Measurements from ENCODE around the gene KIF26A. TPM values are rescaled to one million over a fixed set of nuclear protein-coding genes. Genes with fewer than 3 reads are reported as not detected.

Gene KIF26A
- polyA plus RNA-seq, 1 donor from 2014 or later: 11.2 TPM

- Histone ChIP-seq H3K4me3 (ENCODE audit: low read length) (no peak overlapping the region), H3K27me3 (ENCODE audit: insufficient read depth, low read depth, low read length) (no peaks in the 10 kb centered on the region), H3F3A (ENCODE audit: insufficient read depth, low read length, poor library complexity, severe bottlenecking) (no peaks in the 10 kb centered on the region), H2AFZ (ENCODE audit: low read depth, low read length) (no peak overlapping the region), H4K20me1 (ENCODE audit: insufficient read depth) (no peaks in the 10 kb centered on the region), H3K9me2 (ENCODE audit: insufficient read depth, low read length) (no peaks in the 10 kb centered on the region), H3K79me2 (replicated peaks; ENCODE audit: insufficient read depth, low read length) (peaks cover 5% of the 10 kb centered on the region), H3K9ac (ENCODE audit: low read length) (no peak overlapping the region), H3K27ac (ENCODE audit: low read length) (no peak overlapping the region), H3K9me3 (ENCODE audit: low read length) (no peaks in the 10 kb centered on the region), H3K4me2 (ENCODE audit: low read length) (no peak overlapping the region), H3K36me3 (ENCODE audit: insufficient read depth, low read length) (no peaks in the 10 kb centered on the region)
- TF ChIP-seq REST (IDR thresholded peaks at IDR 0.05; ENCODE audit: borderline replicate concordance) (no peak), SMC3 (conservative IDR thresholded peaks at IDR 0.05; ENCODE audit: poor library complexity) (no peak), POLR2AphosphoS5 (IDR thresholded peaks at IDR 0.05) (no peak), EZH2 (IDR thresholded peaks at IDR 0.05; ENCODE audit: borderline replicate concordance, insufficient read depth, low read length, poor library complexity, severe bottlenecking) (no peak), MXI1 (conservative IDR thresholded peaks at IDR 0.05; ENCODE audit: poor library complexity, severe bottlenecking) (no peak), TAF1 (IDR thresholded peaks at IDR 0.05; ENCODE audit: low read depth) (no peak), RAD21 (conservative IDR thresholded peaks at IDR 0.05) (no peak), EP300 (conservative IDR thresholded peaks at IDR 0.05; ENCODE audit: poor library complexity, severe bottlenecking) (no peak), CTCF (IDR thresholded peaks at IDR 0.05; ENCODE audit: poor library complexity, severe bottlenecking) (no peak)
Measured at GRCh38 chr14:104148433-104149277, 10.3 kb downstream of the KIF26A start.

- Histone ChIP-seq H3K9me3 (ENCODE audit: low read length) (no peaks in the 10 kb centered on the region), H3K27ac (ENCODE audit: low read length) (no peak overlapping the region), H4K20me1 (ENCODE audit: insufficient read depth) (no peaks in the 10 kb centered on the region), H3K9me2 (ENCODE audit: insufficient read depth, low read length) (no peaks in the 10 kb centered on the region), H3K36me3 (ENCODE audit: insufficient read depth, low read length) (no peaks in the 10 kb centered on the region), H2AFZ (ENCODE audit: low read depth, low read length) (no peak overlapping the region), H3K79me2 (replicated peaks; ENCODE audit: insufficient read depth, low read length) (peaks cover 5% of the 10 kb centered on the region), H3K27me3 (ENCODE audit: insufficient read depth, low read depth, low read length) (no peaks in the 10 kb centered on the region), H3K4me2 (ENCODE audit: low read length) (no peak overlapping the region), H3K4me3 (ENCODE audit: low read length) (no peak overlapping the region), H3K9ac (ENCODE audit: low read length) (peak overlapping the region; percentile 20), H3F3A (ENCODE audit: insufficient read depth, low read length, poor library complexity, severe bottlenecking) (no peaks in the 10 kb centered on the region)
- TF ChIP-seq EZH2 (IDR thresholded peaks at IDR 0.05; ENCODE audit: borderline replicate concordance, insufficient read depth, low read length, poor library complexity, severe bottlenecking): no peak
- no peak for TF ChIP-seq CTCF (IDR thresholded peaks at IDR 0.05; ENCODE audit: poor library complexity, severe bottlenecking)
Measured at GRCh38 chr14:104149278-104149595, 10.8 kb downstream of the KIF26A start.
